Gastroesophageal sphincter (tissue), 3 donors: Measurements from ENCODE around the gene TMEM178A.

ENCODE experiments used
- CTCF ChIP-seq, 4 experiments: fragments of 200-600 bp in 2 of 4; fragments of 450-650 bp in 2 of 4; sonication (generic) in 1 of 4; IDR thresholded peaks; one replicate each; pipeline ENCODE4 v1.5.1; 2017 to 2019; ENCODE audit warnings: antibody characterized with exemption in 4 of 4, mild to moderate bottlenecking in 2 of 4, moderate library complexity in 2 of 4
- EP300 ChIP-seq: sonication (generic); formaldehyde crosslinking; IDR thresholded peaks from one replicate; pipeline ENCODE4 v1.6.1; 2017; ENCODE audit warnings: antibody characterized with exemption, mild to moderate bottlenecking
- POLR2A ChIP-seq, 2 donors: fragments of 450-650 bp; IDR thresholded peaks; one replicate each; pipeline ENCODE4 v1.6.1; 2017; ENCODE audit warnings: antibody characterized with exemption in 2 of 2, mild to moderate bottlenecking in 2 of 2, moderate library complexity in 1 of 2
- POLR2AphosphoS5 ChIP-seq: sonication (generic); formaldehyde crosslinking; IDR thresholded peaks from one replicate; pipeline ENCODE4 v1.6.1; 2017; ENCODE audit warnings: antibody characterized with exemption

- TF ChIP-seq CTCF (IDR thresholded peaks at IDR 0.05), result no peak
- TF ChIP-seq POLR2A (IDR thresholded peaks at IDR 0.05), result no peak
- TF ChIP-seq POLR2AphosphoS5, result no peak
- TF ChIP-seq EP300, result no peak
Measured at GRCh38 chr2:39689272-39689841, 23.6 kb downstream of the TMEM178A start.
